HG03342 (cell line): ENCODE data around the gene FRMD3.
A peak's percentile ranks its signal among the peaks of the same experiment; 100 is the strongest.

ENCODE experiments used
- ATAC-seq: cut with Tn5 transposase; IDR thresholded peaks from one replicate; pipeline ENCODE4 v1.9.1; 2021; ENCODE audit warnings: mild to moderate bottlenecking, moderate library complexity; ENCODE audit not compliant: unreplicated experiment

FRMD3 gene

GRCh38 chr9:83343366-83343999 lies 194.7 kb downstream of the FRMD3 start:
- no peak for ATAC-seq

GRCh38 chr9:83342731-83343130 lies 195.5 kb downstream of the FRMD3 start:
- ATAC-seq = no peak

- no peak for ATAC-seq
These were observed 196.2 kb downstream of the FRMD3 start for GRCh38 chr9:83342006-83342405.

- no peak for ATAC-seq
These were observed 197.8 kb downstream of the FRMD3 start for GRCh38 chr9:83340451-83340850.

GRCh38 chr9:83339435-83339834 lies 198.8 kb downstream of the FRMD3 start:
- ATAC-seq = no peak

- no peak for ATAC-seq
These were observed 201.5 kb downstream of the FRMD3 start for GRCh38 chr9:83336706-83337105.

GRCh38 chr9:83334320-83334719 lies 203.9 kb downstream of the FRMD3 start:
- peak; percentile 80 for ATAC-seq

- ATAC-seq = no peak
These were observed 207.7 kb downstream of the FRMD3 start for GRCh38 chr9:83330207-83331196.

- no peak for ATAC-seq
These were observed 210.2 kb downstream of the FRMD3 start for GRCh38 chr9:83327750-83328622.

- no peak for ATAC-seq
These were observed 210.9 kb downstream of the FRMD3 start for GRCh38 chr9:83327323-83327722.

- ATAC-seq = no peak
These were observed 215.1 kb downstream of the FRMD3 start for GRCh38 chr9:83323148-83323547.

GRCh38 chr9:83322438-83322837 lies 215.8 kb downstream of the FRMD3 start:
- no peak for ATAC-seq

- no peak for ATAC-seq
These were observed 221.0 kb downstream of the FRMD3 start for GRCh38 chr9:83317244-83317643.

- ATAC-seq = no peak
These were observed 222.6 kb downstream of the FRMD3 start for GRCh38 chr9:83315649-83316048.

GRCh38 chr9:83313781-83314180 lies 224.4 kb downstream of the FRMD3 start:
- no peak for ATAC-seq

- no peak for ATAC-seq
These were observed 225.7 kb downstream of the FRMD3 start for GRCh38 chr9:83312537-83312936.

GRCh38 chr9:83307066-83307724 lies 231.0 kb downstream of the FRMD3 start:
- no peak for ATAC-seq

- no peak for ATAC-seq
These were observed 233.5 kb downstream of the FRMD3 start for GRCh38 chr9:83304686-83305085.

- no peak for ATAC-seq
These were observed 238.6 kb downstream of the FRMD3 start for GRCh38 chr9:83299571-83299970.

- no peak for ATAC-seq
These were observed 239.1 kb downstream of the FRMD3 start for GRCh38 chr9:83299094-83299493.

GRCh38 chr9:83296123-83296522 lies 242.1 kb downstream of the FRMD3 start:
- peak; percentile 83 for ATAC-seq
